Measurements from ENCODE around the gene GABARAP. TPM values are rescaled to one million over a fixed set of nuclear protein-coding genes. Genes with fewer than 3 reads are reported as not detected.

The GABARAP gene
- polyA plus RNA-seq, 1 donor: 724 TPM

GRCh38 chr17:7240375-7240774, 1.9 kb downstream of the GABARAP start:
- H3K27ac ChIP-seq (ENCODE audit: low read length): peak overlapping the region; percentile 99
- peak overlapping the region; percentile 95 for H3K4me3 ChIP-seq (ENCODE audit: low read length)
- DNase-seq: no peak
- no peaks in the 10 kb centered on the region for H3K9me3 ChIP-seq (ENCODE audit: control insufficient read depth, low read depth, low read length)
- peaks cover 29% of the 10 kb centered on the region for H3K4me1 ChIP-seq (ENCODE audit: control insufficient read depth, insufficient read depth, low read length)
- H3K27me3 ChIP-seq (ENCODE audit: control insufficient read depth, insufficient read depth, low read length): no peaks in the 10 kb centered on the region
- peaks cover 42% of the 10 kb centered on the region for H3K36me3 ChIP-seq (ENCODE audit: control insufficient read depth, insufficient read depth, low read length)
- no CpG with 5 or more reads among the region's 4 CpGs for WGBS (ENCODE audit: insufficient coverage, low lambda C conversion rate)

GRCh38 chr17:7239091-7240027, 2.9 kb downstream of the GABARAP start, which contains the start of gene PHF23:
Gene PHF23, minus strand, starts transcription at chr17:7239457. Its CDS starts 178 bp downstream, at chr17:7239279.
- no peaks in the 10 kb centered on the region for H3K9me3 ChIP-seq (ENCODE audit: control insufficient read depth, low read depth, low read length)
- WGBS (ENCODE audit: insufficient coverage, low lambda C conversion rate): no CpG with 5 or more reads among the region's 72 CpGs
- H3K4me1 ChIP-seq (ENCODE audit: control insufficient read depth, insufficient read depth, low read length): peaks cover 32% of the 10 kb centered on the region

GRCh38 chr17:7238420-7239090, 3.7 kb downstream of the GABARAP start:
- H3K27ac ChIP-seq (ENCODE audit: low read length): peak overlapping the region; percentile 66
- no peaks in the 10 kb centered on the region for H3K9me3 ChIP-seq (ENCODE audit: control insufficient read depth, low read depth, low read length)
- peak in 1 of 2 donors; percentile 53 for DNase-seq
- H3K27me3 ChIP-seq (ENCODE audit: control insufficient read depth, insufficient read depth, low read length): no peaks in the 10 kb centered on the region
- H3K36me3 ChIP-seq (ENCODE audit: control insufficient read depth, insufficient read depth, low read length): peaks cover 34% of the 10 kb centered on the region
- peaks cover 32% of the 10 kb centered on the region for H3K4me1 ChIP-seq (ENCODE audit: control insufficient read depth, insufficient read depth, low read length)
- H3K4me3 ChIP-seq (ENCODE audit: low read length): peak overlapping the region; percentile 98
- WGBS (ENCODE audit: insufficient coverage, low lambda C conversion rate): no CpG with 5 or more reads among the region's 39 CpGs

More at GRCh38 chr17:7239091-7240027, 2.9 kb downstream of the GABARAP start, which contains the start of gene PHF23:
- peaks cover 42% of the 10 kb centered on the region for H3K36me3 ChIP-seq (ENCODE audit: control insufficient read depth, insufficient read depth, low read length)
- H3K4me3 ChIP-seq (ENCODE audit: low read length): peak within 1 kb of the TSS; percentile 98
- no peaks in the 10 kb centered on the region for H3K27me3 ChIP-seq (ENCODE audit: control insufficient read depth, insufficient read depth, low read length)
- DNase-seq: peak; percentile 100
- peak within 1 kb of the TSS; percentile 66 for H3K27ac ChIP-seq (ENCODE audit: low read length)

- H3K4me3 ChIP-seq (ENCODE audit: low read length): peak overlapping the region; percentile 98
- DNase-seq: peak; percentile 75 to 88
- no peaks in the 10 kb centered on the region for H3K27me3 ChIP-seq (ENCODE audit: control insufficient read depth, insufficient read depth, low read length)
- no peaks in the 10 kb centered on the region for H3K9me3 ChIP-seq (ENCODE audit: control insufficient read depth, low read depth, low read length)
- peaks cover 34% of the 10 kb centered on the region for H3K36me3 ChIP-seq (ENCODE audit: control insufficient read depth, insufficient read depth, low read length)
- H3K27ac ChIP-seq (ENCODE audit: low read length): peak overlapping the region; percentile 66
- WGBS (ENCODE audit: insufficient coverage, low lambda C conversion rate): no CpG with 5 or more reads among the region's 73 CpGs
- H3K4me1 ChIP-seq (ENCODE audit: control insufficient read depth, insufficient read depth, low read length): peaks cover 32% of the 10 kb centered on the region
These were observed 4.4 kb downstream of the GABARAP start for GRCh38 chr17:7237761-7238419.

- Histone ChIP-seq H3K9me3 (ENCODE audit: control insufficient read depth, low read depth, low read length) (no peaks in the 10 kb centered on the region), H3K27ac (ENCODE audit: low read length) (peak overlapping the region; percentile 66), H3K4me3 (ENCODE audit: low read length) (peak overlapping the region; percentile 98), H3K4me1 (ENCODE audit: control insufficient read depth, insufficient read depth, low read length) (peaks cover 36% of the 10 kb centered on the region), H3K36me3 (ENCODE audit: control insufficient read depth, insufficient read depth, low read length) (peaks cover 34% of the 10 kb centered on the region), H3K27me3 (ENCODE audit: control insufficient read depth, insufficient read depth, low read length) (no peaks in the 10 kb centered on the region)
- no peak for DNase-seq
- WGBS (ENCODE audit: insufficient coverage, low lambda C conversion rate): no CpG with 5 or more reads among the region's 6 CpGs
These were observed 4.9 kb downstream of the GABARAP start for GRCh38 chr17:7237266-7237760.

GRCh38 chr17:7236808-7237207, 5.4 kb downstream of the GABARAP start:
- peaks cover 34% of the 10 kb centered on the region for H3K36me3 ChIP-seq (ENCODE audit: control insufficient read depth, insufficient read depth, low read length)
- H3K27me3 ChIP-seq (ENCODE audit: control insufficient read depth, insufficient read depth, low read length): no peaks in the 10 kb centered on the region
- H3K27ac ChIP-seq (ENCODE audit: low read length): peak overlapping the region; percentile 66
- peaks cover 40% of the 10 kb centered on the region for H3K4me1 ChIP-seq (ENCODE audit: control insufficient read depth, insufficient read depth, low read length)
- no peaks in the 10 kb centered on the region for H3K9me3 ChIP-seq (ENCODE audit: control insufficient read depth, low read depth, low read length)
- no peak for DNase-seq
- peak overlapping the region; percentile 98 for H3K4me3 ChIP-seq (ENCODE audit: low read length)
- WGBS (ENCODE audit: insufficient coverage, low lambda C conversion rate): 88% methylated on average over 5 of the region's 6 CpGs

GRCh38 chr17:7235693-7236665, 6.3 kb downstream of the GABARAP start:
- H3K27me3 ChIP-seq (ENCODE audit: control insufficient read depth, insufficient read depth, low read length): no peaks in the 10 kb centered on the region
- H3K9me3 ChIP-seq (ENCODE audit: control insufficient read depth, low read depth, low read length): no peaks in the 10 kb centered on the region
- peaks cover 37% of the 10 kb centered on the region for H3K4me1 ChIP-seq (ENCODE audit: control insufficient read depth, insufficient read depth, low read length)
- DNase-seq: peak in 1 of 2 donors; percentile 65
- no CpG with 5 or more reads among the region's 22 CpGs for WGBS (ENCODE audit: insufficient coverage, low lambda C conversion rate)
- H3K36me3 ChIP-seq (ENCODE audit: control insufficient read depth, insufficient read depth, low read length): peaks cover 32% of the 10 kb centered on the region
- H3K27ac ChIP-seq (ENCODE audit: low read length): peak overlapping the region; percentile 96
- peak overlapping the region; percentile 95 for H3K4me3 ChIP-seq (ENCODE audit: low read length)

GRCh38 chr17:7234083-7234951, 7.9 kb downstream of the GABARAP start, which contains the start of gene DVL2:
Gene DVL2, minus strand, starts transcription at chr17:7234517. Its CDS starts 255 bp downstream, at chr17:7234262.
- H3K27ac ChIP-seq (ENCODE audit: low read length): peak within 1 kb of the TSS; percentile 96
- DNase-seq: peak; percentile 96 to 97
- peak within 1 kb of the TSS; percentile 95 for H3K4me3 ChIP-seq (ENCODE audit: low read length)
- peaks cover 26% of the 10 kb centered on the region for H3K4me1 ChIP-seq (ENCODE audit: control insufficient read depth, insufficient read depth, low read length)
- no peaks in the 10 kb centered on the region for H3K27me3 ChIP-seq (ENCODE audit: control insufficient read depth, insufficient read depth, low read length)
- WGBS (ENCODE audit: insufficient coverage, low lambda C conversion rate): no CpG with 5 or more reads among the region's 72 CpGs
- no peaks in the 10 kb centered on the region for H3K9me3 ChIP-seq (ENCODE audit: control insufficient read depth, low read depth, low read length)
- H3K36me3 ChIP-seq (ENCODE audit: control insufficient read depth, insufficient read depth, low read length): peaks cover 37% of the 10 kb centered on the region
